Stimulated activated CD4-positive, alpha-beta T cell treated with anti-CD3 and anti-CD28 coated beads, Interleukin-2, amount 100 ng/mL, for 4 hours (primary cell): ENCODE measurements around the gene GDF9.
A peak's percentile ranks its signal among the peaks of the same experiment; 100 is the strongest.

Experiments used
- DNase-seq: peaks from one replicate; pipeline ENCODE4 v3.0.0-alpha.2; 2020; ENCODE audit warnings: low read depth

The GDF9 gene

GRCh38 chr5:132820162-132820754 lies 46.0 kb downstream of the GDF9 start:
- peak; percentile 74 for DNase-seq

DNA sequence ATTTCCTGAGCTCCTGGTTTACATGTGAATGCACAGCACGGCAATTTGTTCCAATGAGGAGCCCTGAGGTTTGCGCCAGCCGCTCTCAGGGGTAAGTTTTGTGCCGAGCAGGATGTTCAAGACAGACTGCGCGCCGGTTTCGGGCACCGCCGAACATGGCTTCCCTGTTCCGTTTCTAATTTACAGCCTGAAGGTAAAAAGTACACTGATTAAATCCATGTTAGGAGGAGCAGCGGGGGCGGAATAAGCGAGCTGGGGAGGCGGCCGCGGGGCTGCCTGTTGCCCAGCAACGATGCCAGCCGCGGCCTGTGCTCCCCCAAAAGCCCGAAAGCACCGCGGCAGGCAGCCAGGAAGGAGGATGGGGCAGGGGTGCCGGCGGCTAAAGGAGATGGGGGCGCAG lies 46.8 kb downstream of the GDF9 start:
- no peak for DNase-seq

DNA sequence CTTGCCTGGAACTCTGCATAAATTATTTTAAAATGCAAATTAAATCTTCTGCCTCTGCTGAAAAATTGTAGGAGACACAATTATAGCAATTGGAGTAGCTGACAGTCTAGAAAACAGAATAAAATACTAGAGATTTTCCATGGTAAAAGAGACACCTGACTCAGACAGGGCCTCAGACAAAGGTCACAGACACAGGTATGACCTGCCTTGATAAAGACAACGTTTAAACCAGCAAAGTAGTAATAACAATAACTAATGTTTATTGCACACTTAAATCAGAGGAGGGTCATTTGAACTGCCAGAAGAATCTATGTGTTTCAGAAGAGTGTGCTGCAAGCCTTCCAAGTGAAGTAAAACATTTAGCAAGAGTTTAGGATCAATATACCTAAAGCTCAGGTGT lies 49.3 kb downstream of the GDF9 start:
- DNase-seq, result no peak

DNA sequence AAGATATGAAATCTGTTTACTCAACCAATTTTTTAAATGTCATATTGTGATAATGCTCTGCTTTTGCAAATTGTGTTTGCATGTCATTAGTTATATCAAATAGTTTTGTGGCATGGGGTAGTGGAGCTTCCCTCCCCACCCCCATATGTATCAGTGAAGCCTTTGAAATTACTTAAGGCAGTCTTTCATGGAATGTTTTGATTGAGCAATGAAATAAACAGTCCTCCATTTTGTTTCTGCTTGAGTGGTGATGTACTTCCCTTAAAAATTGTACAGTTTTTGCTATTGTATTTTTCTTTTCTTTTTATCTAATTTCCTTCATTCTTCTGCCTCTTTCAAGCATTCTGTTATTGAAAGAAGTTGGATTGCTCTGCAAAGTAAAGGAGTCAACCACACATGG lies 49.7 kb downstream of the GDF9 start:
- DNase-seq, result no peak

- no peak for DNase-seq
Observed at GRCh38 chr5:132816083-132816482, 50.2 kb downstream of the GDF9 start.

GRCh38 chr5:132815454-132815853 lies 50.8 kb downstream of the GDF9 start:
- no peak for DNase-seq

GRCh38 chr5:132814503-132815294 lies 51.6 kb downstream of the GDF9 start:
- DNase-seq, result no peak

- DNase-seq, result no peak
Observed at GRCh38 chr5:132813599-132814502, 52.4 kb downstream of the GDF9 start.

DNA sequence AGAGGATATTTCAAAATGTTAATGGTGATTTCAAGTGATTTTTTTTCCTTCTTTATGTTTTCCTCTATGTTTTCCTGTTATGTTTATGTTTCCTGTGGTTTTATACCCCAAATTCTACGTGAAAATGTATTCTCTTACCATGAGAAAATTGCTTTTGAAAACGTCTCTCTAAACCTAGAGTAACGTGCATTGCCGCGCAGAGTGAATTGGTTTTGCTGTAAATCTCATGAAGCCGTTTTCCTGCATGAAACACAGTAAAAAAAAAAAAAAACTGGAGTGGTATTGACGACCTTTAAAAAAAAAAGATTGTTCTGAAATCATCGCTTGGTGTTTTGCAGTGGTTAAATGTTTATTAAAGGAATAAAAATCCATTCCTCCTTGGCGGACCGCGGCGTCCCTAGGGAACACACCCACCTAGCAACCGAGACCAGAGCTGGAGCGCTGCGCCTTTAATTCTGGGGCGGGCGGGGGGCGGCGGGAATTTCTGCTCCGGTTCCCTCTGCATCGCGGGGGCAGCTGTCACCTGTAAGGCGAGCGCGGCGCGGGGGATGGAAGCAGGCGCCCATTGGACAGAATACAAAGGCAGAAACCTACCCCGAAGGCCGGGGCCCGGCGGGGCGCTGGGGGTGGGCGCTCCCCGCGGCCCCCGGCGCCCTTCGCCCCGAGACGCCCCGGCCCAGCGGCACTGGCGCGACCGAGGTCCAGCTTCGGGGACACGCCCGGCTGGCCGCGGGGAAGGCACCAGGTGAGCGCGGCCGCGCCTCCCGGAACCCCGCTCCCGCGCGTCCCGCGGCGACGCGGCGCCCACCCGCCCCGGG lies 53.3 kb downstream of the GDF9 start, which contains the start of gene SOWAHA:
Gene SOWAHA, plus strand, starts transcription at position 522 of the 818 bp plus-strand sequence. CDS start 320 bp downstream, outside the sequence.
- DNase-seq, result no peak

DNA sequence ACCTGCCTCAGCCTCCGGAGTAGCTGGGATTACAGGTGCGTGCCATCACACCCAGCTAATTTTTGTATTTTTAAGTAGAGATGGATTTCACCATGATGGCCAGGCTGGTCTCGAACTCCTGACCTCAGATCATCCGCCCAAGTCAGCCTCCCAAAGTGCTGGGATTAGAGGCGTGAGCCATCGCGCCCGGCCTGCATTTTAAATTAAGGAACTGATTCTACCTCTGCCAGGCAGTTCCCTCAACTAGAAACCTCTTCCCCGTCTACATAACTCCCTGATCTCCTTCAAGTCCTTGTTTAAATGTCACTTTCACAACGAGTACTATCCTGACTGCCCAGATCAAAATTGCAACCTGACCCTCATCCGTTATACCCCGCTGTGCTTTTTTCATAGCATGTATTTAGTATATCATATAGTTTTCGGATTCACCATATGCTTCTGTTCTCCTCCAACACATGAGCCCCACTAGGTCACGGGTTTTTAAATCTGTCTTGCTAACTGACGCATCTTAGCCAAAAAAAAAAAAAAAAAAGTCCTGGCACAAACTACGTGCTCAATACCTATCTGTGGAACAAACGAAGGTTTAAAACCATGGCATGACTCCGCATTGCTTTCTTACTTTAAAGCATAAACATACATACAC lies 54.0 kb downstream of the GDF9 start:
- no peak for DNase-seq
